Cardiac muscle cell (in vitro differentiated cells and primary cell): ENCODE data around the gene SH3RF3. TPM values are rescaled to one million over a fixed set of nuclear protein-coding genes. Genes with fewer than 3 reads are reported as not detected.

ENCODE experiments used
- DNase-seq, 2 donors: peaks; one replicate each; pipeline versions ENCODE4 v3.0.0 to v3.0.0-alpha.2; 2010 to 2017; ENCODE audit warnings: low read depth in 1 of 2, low spot score in 1 of 2
- H3K27ac ChIP-seq: fragments of 200-600 bp; sonication (generic); 2 replicates; pipeline ENCODE4 v1.5.1; 2016
- H3K27me3 ChIP-seq: fragments of 200-600 bp; sonication (generic); 2 replicates; pipeline ENCODE4 v1.6.0; 2016; ENCODE audit warnings: control low read depth
- H3K36me3 ChIP-seq: fragments of 200-600 bp; sonication (generic); 2 replicates; pipeline ENCODE4 v1.5.1; 2016; ENCODE audit warnings: control low read depth
- H3K4me1 ChIP-seq: fragments of 200-600 bp; sonication (generic); 2 replicates; pipeline ENCODE4 v1.8.1; 2017; ENCODE audit warnings: low read depth, mild to moderate bottlenecking, mixed run types
- H3K4me3 ChIP-seq: fragments of 200-600 bp; sonication (generic); 2 replicates; pipeline ENCODE4 v1.5.1; 2016; ENCODE audit warnings: mild to moderate bottlenecking
- H3K9me3 ChIP-seq: fragments of 200-600 bp; sonication (generic); 2 replicates; pipeline ENCODE4 v1.5.1; 2017; ENCODE audit warnings: low read depth, mild to moderate bottlenecking, control low read depth
- CTCF ChIP-seq: IDR thresholded peaks from 2 replicates; pipeline ENCODE4 v1.5.1; 2012; ENCODE audit warnings: low read depth, mild to moderate bottlenecking, low read length
- polyA plus RNA-seq: library from polyadenylated mRNA; unstranded; fragments of >200 nt; fragmentation: Nextera tagmentation; extraction: Ambion mirVana; gene quantifications from 2 replicates; pipeline ENCODE4 v1.2.1, GENCODE V29; 2016
- total RNA-seq: library from RNA; depleted of rRNA; stranded (reverse); fragments of >200 nt; gene quantifications from 2 replicates; pipeline ENCODE4 v1.2.3, GENCODE V29; 2016

Gene SH3RF3
- total and polyA plus RNA-seq, 2 experiments from 2014 or later: 1.2 to 1.7 TPM

- Histone ChIP-seq H3K4me1 (peaks cover 6% of the 10 kb centered on the region), H3K27ac (no peak overlapping the region), H3K4me3 (no peak overlapping the region), H3K36me3 (no peaks in the 10 kb centered on the region), H3K27me3 (peaks cover 13% of the 10 kb centered on the region), H3K9me3 (no peaks in the 10 kb centered on the region)
- no peak for DNase-seq
- TF ChIP-seq CTCF: no peak
Measured at GRCh38 chr2:109261906-109262631, 133.1 kb downstream of the SH3RF3 start.

GRCh38 chr2:109264595-109265328 lies 135.8 kb downstream of the SH3RF3 start:
- DNase-seq: peak in 1 of 2 donors; percentile 89
- no peak overlapping the region for H3K4me3 ChIP-seq
- no peaks in the 10 kb centered on the region for H3K36me3 ChIP-seq
- no peak overlapping the region for H3K27ac ChIP-seq
- no peaks in the 10 kb centered on the region for H3K9me3 ChIP-seq
- no peaks in the 10 kb centered on the region for H3K27me3 ChIP-seq
- no peak for TF ChIP-seq CTCF
- H3K4me1 ChIP-seq: peaks cover 1% of the 10 kb centered on the region

GRCh38 chr2:109265369-109265768 lies 136.4 kb downstream of the SH3RF3 start:
- no peaks in the 10 kb centered on the region for H3K9me3 ChIP-seq
- no peak for DNase-seq
- H3K4me1 ChIP-seq: no peaks in the 10 kb centered on the region

GRCh38 chr2:109265953-109266352 lies 136.9 kb downstream of the SH3RF3 start:
- Histone ChIP-seq H3K27ac (no peak overlapping the region), H3K9me3 (no peaks in the 10 kb centered on the region), H3K4me3 (no peak overlapping the region), H3K27me3 (no peaks in the 10 kb centered on the region), H3K36me3 (no peaks in the 10 kb centered on the region), H3K4me1 (no peaks in the 10 kb centered on the region)
- no peak for DNase-seq
- TF ChIP-seq CTCF: no peak

More at GRCh38 chr2:109265369-109265768, 136.4 kb downstream of the SH3RF3 start:
- TF ChIP-seq CTCF: no peak
- no peaks in the 10 kb centered on the region for H3K36me3 ChIP-seq
- H3K27me3 ChIP-seq: no peaks in the 10 kb centered on the region
- H3K27ac ChIP-seq: no peak overlapping the region
- H3K4me3 ChIP-seq: no peak overlapping the region

GRCh38 chr2:109266496-109266895 lies 137.5 kb downstream of the SH3RF3 start:
- Histone ChIP-seq H3K27me3 (no peaks in the 10 kb centered on the region), H3K36me3 (no peaks in the 10 kb centered on the region), H3K9me3 (no peaks in the 10 kb centered on the region), H3K27ac (no peak overlapping the region), H3K4me3 (no peak overlapping the region), H3K4me1 (no peaks in the 10 kb centered on the region)
- no peak for DNase-seq
- TF ChIP-seq CTCF: no peak
